GM20000 (cell line): ENCODE results near the gene CD226.
"Not testable (repeated sequence)": the region's sequence is repeated elsewhere in the genome, so short reads cannot be mapped to it uniquely, and the experiment has no call there.

Experiments used
- DNase-seq: peaks from one replicate; pipeline ENCODE4 v3.0.0; 2012; ENCODE audit warnings: low spot score
- TF ChIP-seq, protein P1 (sequence below): IDR thresholded peaks from 2 replicates; pipeline ENCODE4 v1.5.1; 2012; ENCODE audit warnings: mild to moderate bottlenecking, control low read depth; ENCODE audit errors: extremely low read depth, missing control alignments

Gene CD226

DNA sequence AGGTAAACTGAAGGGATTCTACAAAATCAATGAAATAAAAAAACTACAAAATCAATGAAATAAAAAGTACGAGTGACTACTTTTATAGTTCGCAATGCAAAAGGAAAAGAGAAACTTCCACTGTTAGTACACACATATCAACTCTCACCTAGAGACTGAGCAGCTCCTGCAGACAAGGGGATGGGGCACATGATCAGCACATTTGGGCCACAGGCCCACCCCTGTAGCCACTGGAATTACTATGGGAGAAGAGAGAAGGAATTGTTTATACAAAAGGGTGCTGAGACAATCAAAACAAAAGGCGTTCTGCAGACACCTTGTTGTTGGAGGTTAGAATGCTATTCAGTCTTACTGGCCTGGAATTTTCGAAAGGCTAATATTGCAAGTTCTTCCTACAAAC, 34.7 kb upstream of the CD226 start:
- TF ChIP-seq, protein P1, sequence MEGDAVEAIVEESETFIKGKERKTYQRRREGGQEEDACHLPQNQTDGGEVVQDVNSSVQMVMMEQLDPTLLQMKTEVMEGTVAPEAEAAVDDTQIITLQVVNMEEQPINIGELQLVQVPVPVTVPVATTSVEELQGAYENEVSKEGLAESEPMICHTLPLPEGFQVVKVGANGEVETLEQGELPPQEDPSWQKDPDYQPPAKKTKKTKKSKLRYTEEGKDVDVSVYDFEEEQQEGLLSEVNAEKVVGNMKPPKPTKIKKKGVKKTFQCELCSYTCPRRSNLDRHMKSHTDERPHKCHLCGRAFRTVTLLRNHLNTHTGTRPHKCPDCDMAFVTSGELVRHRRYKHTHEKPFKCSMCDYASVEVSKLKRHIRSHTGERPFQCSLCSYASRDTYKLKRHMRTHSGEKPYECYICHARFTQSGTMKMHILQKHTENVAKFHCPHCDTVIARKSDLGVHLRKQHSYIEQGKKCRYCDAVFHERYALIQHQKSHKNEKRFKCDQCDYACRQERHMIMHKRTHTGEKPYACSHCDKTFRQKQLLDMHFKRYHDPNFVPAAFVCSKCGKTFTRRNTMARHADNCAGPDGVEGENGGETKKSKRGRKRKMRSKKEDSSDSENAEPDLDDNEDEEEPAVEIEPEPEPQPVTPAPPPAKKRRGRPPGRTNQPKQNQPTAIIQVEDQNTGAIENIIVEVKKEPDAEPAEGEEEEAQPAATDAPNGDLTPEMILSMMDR = no peak
- DNase-seq = no peak

DNA sequence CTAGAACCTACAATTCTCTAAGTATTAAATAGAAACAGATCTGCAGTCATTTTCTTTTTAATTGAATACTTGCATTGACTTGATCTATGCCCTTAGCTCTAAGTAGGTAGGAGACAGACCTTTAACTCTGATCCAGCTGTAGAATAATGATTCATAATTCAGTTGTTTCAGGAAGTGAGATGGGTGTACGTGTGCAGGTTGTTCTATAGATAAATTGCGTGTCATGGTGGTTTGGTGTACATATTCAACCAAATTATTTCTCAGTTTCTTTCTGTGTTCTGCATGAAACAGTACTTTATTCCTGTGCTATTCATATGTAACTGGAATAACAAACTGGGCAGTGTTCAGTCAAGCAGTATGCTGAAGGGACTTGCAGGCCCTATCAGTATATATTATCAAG, 34.3 kb upstream of the CD226 start:
- TF ChIP-seq, protein P1 = no peak
- DNase-seq = no peak

DNA sequence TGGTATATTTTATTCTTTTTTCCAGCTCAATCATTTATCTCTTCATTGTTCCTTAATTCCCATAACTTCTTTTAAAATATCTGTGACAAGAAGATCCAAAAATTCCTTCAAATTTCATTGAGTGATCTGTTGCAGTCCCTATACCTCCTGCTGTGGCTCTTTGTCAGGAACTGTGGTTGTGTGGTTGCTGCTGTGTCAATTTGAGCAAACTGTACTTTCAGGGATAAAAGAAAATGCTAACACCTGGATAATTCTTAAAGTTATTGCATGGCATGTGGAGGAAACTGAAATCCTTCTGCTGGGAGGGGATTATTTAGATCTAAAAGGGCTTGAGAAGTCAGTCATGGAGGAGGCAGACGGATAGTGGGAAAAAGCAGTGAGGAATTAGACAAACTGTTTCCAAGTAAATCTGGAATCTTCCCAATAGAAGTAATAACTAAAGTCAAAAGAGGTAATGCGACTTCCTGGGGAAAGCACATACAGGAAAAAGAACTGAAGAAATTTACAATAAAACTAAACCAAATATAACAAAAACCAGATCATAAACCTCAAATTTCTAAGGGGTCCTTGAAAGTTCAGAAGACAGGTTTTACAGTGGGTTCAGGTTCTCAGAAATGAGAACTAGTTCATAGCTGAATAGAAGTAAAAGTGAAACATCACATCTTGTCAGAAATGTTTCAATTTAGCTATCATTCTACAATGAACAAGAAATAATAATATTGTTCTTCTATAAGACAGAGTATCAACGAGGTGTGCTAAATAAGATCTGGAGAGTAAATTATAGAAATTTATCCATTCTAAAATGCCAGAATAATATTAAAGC, 33.5 kb upstream of the CD226 start:
- TF ChIP-seq, protein P1 = no peak
- DNase-seq = no peak

DNA sequence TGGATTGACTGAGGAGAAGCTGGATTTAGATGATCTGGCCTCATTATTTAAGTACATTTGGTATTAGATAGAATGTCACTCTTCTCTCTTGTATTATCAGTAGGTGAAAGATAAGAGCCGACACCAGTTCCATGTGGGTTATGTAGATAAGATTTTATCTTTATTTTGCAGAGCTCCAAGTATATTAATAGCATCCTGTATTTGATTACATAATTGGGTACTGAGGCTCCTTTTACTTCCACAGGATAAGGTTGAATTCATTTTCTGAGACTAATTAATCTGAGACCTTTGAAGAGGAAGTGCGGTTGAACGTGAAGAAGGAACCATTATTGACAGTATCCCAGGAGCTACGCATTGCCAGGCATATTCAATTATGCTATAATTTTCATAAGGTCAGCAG, 32.8 kb upstream of the CD226 start:
- no peak for DNase-seq
- TF ChIP-seq, protein P1 = no peak

DNA sequence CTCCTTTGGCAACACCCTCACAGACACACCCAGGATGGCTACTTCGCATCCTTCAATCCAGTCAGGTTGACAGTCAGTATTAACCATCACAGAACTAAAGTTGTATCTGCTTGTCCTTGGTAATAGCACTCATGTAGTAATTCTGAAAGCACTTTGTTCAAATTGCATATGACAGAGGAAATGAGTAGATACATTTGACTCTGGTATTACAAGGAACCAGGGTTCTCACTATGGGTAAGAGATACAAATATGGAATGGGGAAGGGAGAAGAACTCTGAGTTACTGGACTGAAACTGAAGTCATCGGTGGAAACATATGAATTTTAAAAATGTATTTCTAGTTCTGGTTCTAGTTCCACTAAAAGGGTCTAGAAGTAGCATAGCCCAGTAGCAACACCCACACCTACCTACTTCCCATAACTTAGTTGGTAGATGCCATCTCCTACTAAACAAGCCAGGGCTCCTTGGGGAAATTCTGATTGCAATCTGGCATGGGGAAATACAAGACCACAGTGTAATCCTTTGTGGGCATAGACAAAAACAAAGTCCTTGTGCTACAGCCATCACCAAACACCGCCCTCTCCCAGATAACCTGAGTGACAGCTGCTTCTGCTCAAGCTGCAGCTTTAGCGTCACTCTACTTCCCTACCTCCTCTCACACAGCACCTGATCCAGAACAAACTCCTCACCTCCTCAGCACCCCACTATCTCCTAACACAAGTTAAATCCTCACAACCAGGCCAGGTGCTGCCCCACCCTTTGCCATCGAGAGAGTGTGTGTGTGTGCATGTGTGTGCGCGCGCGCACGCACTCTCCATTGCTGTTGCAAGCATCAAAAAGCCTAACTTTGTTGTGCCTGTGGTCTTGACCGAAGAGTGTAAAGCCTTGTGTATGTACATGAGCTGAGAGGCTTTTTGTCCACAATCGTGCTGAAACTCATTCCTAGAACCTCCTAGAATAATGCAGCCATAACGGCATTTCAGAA, 31.4 kb upstream of the CD226 start:
- no peak for DNase-seq
- TF ChIP-seq, protein P1 = no peak

DNA sequence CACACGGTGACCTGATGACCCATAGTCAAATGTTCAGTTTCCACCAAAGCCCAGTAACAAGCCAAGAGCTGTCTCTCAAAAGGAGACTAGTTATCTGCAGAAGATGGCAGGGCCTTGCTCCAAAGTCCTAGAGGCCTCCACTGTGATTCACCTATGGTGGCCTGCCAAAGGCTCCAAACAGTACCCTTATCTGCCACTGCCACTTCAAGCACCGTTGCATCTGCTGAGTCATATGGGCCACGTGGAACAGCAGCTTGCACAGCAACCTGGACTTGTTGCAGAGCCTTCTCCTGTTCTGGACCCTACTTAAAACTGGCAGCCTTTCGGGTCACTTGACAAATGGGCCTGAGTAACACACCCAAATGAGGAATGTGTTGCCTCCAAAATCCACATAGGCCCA, 27.6 kb upstream of the CD226 start:
- DNase-seq = not testable (repeated sequence)

DNA sequence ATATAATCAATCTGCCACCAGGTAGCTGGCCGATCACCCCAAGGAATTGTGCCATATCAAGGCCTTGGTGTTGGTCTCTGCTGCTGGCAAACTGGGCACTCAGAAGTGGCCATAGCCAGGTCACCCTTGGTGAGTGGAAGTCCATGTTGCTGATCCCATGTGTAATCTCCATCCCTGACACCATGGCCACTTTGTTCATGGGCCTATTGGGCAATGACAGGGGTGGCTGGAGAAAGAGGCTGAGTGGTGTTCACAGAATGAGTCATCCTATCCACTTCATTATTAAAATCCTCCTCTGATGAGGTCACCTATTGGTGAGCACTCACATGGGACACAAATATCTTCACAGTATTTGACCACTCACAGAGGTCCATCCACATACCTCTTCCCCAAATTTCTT, 26.7 kb upstream of the CD226 start:
- DNase-seq = no peak
- TF ChIP-seq, protein P1 = no peak
